ENCODE data around the gene ACSL3.
"Not testable (repeated sequence)": the region's sequence is repeated elsewhere in the genome, so short reads cannot be mapped to it uniquely, and the experiment has no call there.

ACSL3 gene

DNA sequence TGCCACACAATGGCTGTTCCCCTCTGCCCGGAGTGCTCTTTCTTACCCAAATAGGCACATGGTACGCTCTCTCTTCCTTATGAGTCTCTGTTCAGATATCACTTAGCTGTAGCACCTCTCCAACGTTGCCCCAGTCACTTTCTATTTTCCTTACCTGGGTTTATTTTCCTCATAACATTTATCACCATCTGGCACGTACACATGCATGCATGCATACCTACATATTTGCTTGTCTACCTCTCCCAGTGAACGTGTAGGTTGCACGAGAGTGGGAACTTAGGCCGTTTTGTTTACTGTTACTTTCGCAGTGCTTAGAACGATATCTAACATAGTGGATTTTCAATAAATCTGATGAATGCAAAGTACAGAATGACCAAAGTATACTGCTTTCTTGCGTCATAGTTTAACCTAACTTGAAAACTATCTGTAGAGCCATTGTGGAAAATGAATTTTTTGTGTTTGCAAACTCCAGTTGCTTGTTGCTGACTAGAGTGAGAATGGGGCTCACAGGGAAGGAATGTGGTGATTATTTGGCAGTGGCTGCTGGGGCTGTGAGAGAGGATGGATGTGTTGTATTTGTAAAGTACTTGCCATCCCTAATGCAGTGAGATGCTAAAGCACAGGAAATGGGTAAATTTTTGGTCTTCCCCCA is 47.1 kb downstream of the ACSL3 start:
- no peak overlapping the region for H3K27ac Mint-ChIP-seq
- no peaks in the 10 kb centered on the region for H3K27me3 Mint-ChIP-seq
- H3K9me3 Mint-ChIP-seq, result no peaks in the 10 kb centered on the region
- peaks cover 27% of the 10 kb centered on the region for H3K36me3 Mint-ChIP-seq
- peaks cover 30% of the 10 kb centered on the region for H3K4me1 Mint-ChIP-seq
- ATAC-seq, result no peak
- no peak overlapping the region for H3K4me3 Mint-ChIP-seq

GRCh38 chr2:222909286-222909685 is 48.5 kb downstream of the ACSL3 start:
- H3K27ac Mint-ChIP-seq, result no peak overlapping the region
- no peak for ATAC-seq
- H3K4me3 Mint-ChIP-seq, result no peak overlapping the region
- H3K36me3 Mint-ChIP-seq, result peaks cover 38% of the 10 kb centered on the region
- no peaks in the 10 kb centered on the region for H3K9me3 Mint-ChIP-seq
- peaks cover 44% of the 10 kb centered on the region for H3K4me1 Mint-ChIP-seq
- no peaks in the 10 kb centered on the region for H3K27me3 Mint-ChIP-seq

DNA sequence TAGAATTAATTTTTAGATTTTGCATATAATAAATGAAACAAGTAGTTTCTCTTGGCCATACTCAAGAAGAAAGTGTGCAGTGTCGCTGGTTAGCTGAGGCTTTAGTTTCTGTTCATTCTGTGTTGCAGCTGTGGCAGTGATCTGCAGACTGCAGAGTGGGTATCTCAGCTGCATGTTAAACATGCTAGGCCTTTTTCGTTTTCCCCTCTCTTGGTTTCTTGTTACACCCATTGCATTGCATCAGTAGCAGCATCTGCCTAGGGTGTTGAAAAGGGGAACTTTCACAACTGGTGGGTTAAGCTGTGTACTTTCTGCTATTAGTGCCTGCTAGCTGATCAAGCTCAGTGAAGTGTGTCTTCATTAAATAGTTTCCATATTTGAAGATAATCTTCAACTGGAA is 51.3 kb downstream of the ACSL3 start:
- H3K27me3 Mint-ChIP-seq, result no peaks in the 10 kb centered on the region
- peaks cover 33% of the 10 kb centered on the region for H3K4me1 Mint-ChIP-seq
- H3K9me3 Mint-ChIP-seq, result no peaks in the 10 kb centered on the region
- no peak overlapping the region for H3K4me3 Mint-ChIP-seq
- ATAC-seq, result peak; percentile 100
- H3K27ac Mint-ChIP-seq, result peak overlapping the region; percentile 80
- H3K36me3 Mint-ChIP-seq, result peaks cover 29% of the 10 kb centered on the region

DNA sequence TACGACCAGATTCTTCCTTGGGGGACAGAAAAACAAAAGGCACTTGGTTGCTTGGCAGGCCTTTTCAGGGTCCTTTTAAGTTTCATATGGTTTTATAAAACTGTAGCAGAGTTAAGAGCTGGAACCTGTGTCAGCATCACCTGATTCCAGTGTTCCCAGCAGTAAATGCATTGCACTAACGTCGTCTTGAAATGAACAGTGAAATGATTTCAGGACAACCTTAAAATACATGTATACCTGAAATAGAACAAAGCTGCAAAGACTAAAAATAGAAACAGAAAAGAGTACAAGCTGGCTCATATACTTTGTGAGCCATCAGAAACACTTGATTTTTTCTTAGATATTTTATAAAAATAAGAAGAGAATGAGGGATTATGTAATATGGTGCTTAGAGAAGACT is 51.9 kb downstream of the ACSL3 start:
- Mint-ChIP-seq H3K9me3 (no peaks in the 10 kb centered on the region), H3K36me3 (peaks cover 27% of the 10 kb centered on the region), H3K4me1 (peaks cover 33% of the 10 kb centered on the region), H3K4me3 (no peak overlapping the region), H3K27me3 (no peaks in the 10 kb centered on the region), H3K27ac (peak overlapping the region; percentile 80)
- no peak for ATAC-seq

DNA sequence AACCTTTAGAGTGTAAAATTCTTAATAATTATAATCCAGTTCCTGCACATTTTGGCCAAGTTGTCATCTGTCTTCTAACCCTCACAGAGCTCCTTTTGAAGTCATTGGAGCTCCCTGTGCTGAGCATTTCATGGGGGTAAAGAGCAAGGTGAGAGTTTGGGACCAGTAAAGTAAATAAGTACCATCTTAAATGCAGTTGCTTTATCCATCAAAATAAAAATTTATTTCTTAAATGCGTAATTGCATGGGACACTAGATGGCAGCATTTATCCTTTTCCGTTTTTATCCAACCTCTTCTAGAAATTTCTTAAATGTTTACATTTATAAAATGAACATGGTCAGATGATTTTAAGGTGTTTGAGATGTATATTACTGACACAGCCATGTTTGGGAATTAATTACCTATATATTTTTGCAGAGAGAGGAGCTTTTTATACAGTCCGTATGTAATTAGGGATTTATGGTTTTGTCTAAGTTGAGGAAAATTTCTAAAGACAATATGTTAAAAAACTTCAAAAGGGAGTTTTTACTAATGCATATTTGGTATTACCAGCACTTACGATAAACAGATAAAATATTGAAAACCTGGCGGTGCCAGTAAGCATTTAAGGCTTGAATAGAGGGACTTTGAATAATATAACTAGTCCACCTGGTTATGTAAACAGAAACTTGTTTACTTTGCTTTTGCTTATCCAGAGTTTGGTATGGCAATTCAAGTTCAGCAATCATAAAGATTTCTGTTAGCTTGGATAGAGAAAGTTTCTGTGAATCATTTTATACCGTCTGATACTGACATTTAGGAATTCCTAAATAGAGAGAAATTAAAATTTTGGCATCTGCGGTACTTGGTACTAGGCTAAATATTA is 54.5 kb downstream of the ACSL3 start:
- no peak for ATAC-seq
- Mint-ChIP-seq H3K27ac (no peak overlapping the region), H3K27me3 (no peaks in the 10 kb centered on the region)

GRCh38 chr2:222916229-222917197 is 55.7 kb downstream of the ACSL3 start:
- Mint-ChIP-seq H3K4me3 (no peak overlapping the region), H3K27me3 (no peaks in the 10 kb centered on the region), H3K36me3 (peaks cover 30% of the 10 kb centered on the region), H3K27ac (no peak overlapping the region), H3K9me3 (no peaks in the 10 kb centered on the region), H3K4me1 (peaks cover 28% of the 10 kb centered on the region)
- no peak for ATAC-seq

More for the DNA sequence above, 54.5 kb downstream of the ACSL3 start:
- Mint-ChIP-seq H3K9me3 (no peaks in the 10 kb centered on the region), H3K36me3 (peaks cover 20% of the 10 kb centered on the region), H3K4me1 (peaks cover 33% of the 10 kb centered on the region), H3K4me3 (no peak overlapping the region)

DNA sequence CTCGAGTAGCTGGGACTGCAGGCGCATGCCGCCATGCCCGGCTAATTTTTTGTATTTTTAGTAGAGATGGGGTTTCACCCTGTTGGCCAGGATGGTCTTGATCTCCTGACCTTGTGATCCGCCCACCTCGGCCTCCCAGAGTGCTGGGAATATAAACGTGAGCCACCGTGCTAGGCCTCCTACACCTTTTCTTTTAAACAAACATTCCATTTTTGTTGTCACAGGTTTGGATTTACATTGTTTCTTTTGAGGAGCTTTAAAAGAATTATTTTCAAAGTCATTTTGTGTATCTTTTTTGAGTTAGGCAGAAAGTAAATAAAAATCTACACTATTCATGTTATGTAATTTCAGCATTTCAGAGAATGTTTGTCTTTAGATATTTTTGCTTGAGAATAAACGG is 56.4 kb downstream of the ACSL3 start:
- not testable (repeated sequence) for H3K4me3 Mint-ChIP-seq, H3K9me3 Mint-ChIP-seq, H3K27me3 Mint-ChIP-seq, H3K27ac Mint-ChIP-seq, ATAC-seq
- H3K4me1 Mint-ChIP-seq, result peaks cover 21% of the 10 kb centered on the region
- H3K36me3 Mint-ChIP-seq, result peaks cover 36% of the 10 kb centered on the region

GRCh38 chr2:222919841-222920526 is 59.1 kb downstream of the ACSL3 start:
- H3K9me3 Mint-ChIP-seq, result no peaks in the 10 kb centered on the region
- ATAC-seq, result no peak

GRCh38 chr2:222920657-222921186 is 59.9 kb downstream of the ACSL3 start:
- Mint-ChIP-seq H3K27me3 (no peaks in the 10 kb centered on the region), H3K4me1 (no peaks in the 10 kb centered on the region), H3K36me3 (peaks cover 47% of the 10 kb centered on the region), H3K4me3 (no peak overlapping the region), H3K27ac (no peak overlapping the region), H3K9me3 (no peaks in the 10 kb centered on the region)
- no peak for ATAC-seq

More at GRCh38 chr2:222919841-222920526, 59.1 kb downstream of the ACSL3 start:
- Mint-ChIP-seq H3K27ac (no peak overlapping the region), H3K36me3 (peaks cover 42% of the 10 kb centered on the region), H3K4me3 (no peak overlapping the region), H3K27me3 (no peaks in the 10 kb centered on the region), H3K4me1 (no peaks in the 10 kb centered on the region)

- ATAC-seq, result no peak
- Mint-ChIP-seq H3K36me3 (peaks cover 52% of the 10 kb centered on the region), H3K27ac (no peak overlapping the region), H3K4me3 (no peak overlapping the region), H3K27me3 (no peaks in the 10 kb centered on the region), H3K9me3 (no peaks in the 10 kb centered on the region), H3K4me1 (no peaks in the 10 kb centered on the region)
These were observed 61.4 kb downstream of the ACSL3 start for GRCh38 chr2:222922019-222922800.

DNA sequence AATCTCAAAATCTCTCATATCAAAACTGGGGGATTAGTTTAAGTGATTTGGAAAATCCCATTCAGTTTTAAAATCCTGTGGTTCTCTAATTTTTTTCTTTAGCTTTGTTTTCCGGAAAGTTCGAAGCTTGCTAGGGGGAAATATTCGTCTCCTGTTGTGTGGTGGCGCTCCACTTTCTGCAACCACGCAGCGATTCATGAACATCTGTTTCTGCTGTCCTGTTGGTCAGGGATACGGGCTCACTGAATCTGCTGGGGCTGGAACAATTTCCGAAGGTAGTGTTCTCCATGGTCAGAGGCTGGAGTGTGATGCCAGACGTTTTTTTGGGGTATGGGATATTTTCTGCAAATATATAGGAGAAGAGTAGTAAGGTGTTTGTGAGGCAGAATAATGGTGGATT is 66.1 kb downstream of the ACSL3 start:
- Mint-ChIP-seq H3K9me3 (no peaks in the 10 kb centered on the region), H3K27ac (no peak overlapping the region), H3K36me3 (peaks cover 60% of the 10 kb centered on the region), H3K4me3 (no peak overlapping the region), H3K4me1 (no peaks in the 10 kb centered on the region), H3K27me3 (no peaks in the 10 kb centered on the region)
- ATAC-seq, result no peak

DNA sequence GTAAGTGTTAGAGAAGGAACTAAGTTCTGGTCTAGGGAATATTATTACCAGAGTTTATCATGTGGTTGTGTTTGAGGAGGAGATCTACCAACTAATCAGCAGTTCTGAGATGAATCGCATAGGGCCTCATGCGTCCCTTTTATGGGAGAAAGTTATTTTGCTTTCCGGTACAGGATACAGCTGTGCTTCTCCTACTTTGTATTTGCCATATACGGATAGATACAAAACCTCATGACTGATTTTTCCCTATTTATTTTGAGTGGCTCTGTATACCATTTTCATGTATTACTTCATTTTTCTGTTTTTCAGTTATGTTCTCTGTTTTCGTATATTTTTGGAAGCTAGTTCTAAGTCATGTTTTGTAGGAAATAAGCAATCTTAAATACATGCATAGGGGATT is 66.8 kb downstream of the ACSL3 start:
- no peaks in the 10 kb centered on the region for H3K4me1 Mint-ChIP-seq
- H3K9me3 Mint-ChIP-seq, result no peaks in the 10 kb centered on the region
- H3K4me3 Mint-ChIP-seq, result no peak overlapping the region
- H3K27me3 Mint-ChIP-seq, result no peaks in the 10 kb centered on the region
- no peak for ATAC-seq
- H3K27ac Mint-ChIP-seq, result no peak overlapping the region
- H3K36me3 Mint-ChIP-seq, result peaks cover 60% of the 10 kb centered on the region

GRCh38 chr2:222928335-222928734 is 67.5 kb downstream of the ACSL3 start:
- ATAC-seq, result no peak
- H3K4me1 Mint-ChIP-seq, result no peaks in the 10 kb centered on the region
- H3K27me3 Mint-ChIP-seq, result no peaks in the 10 kb centered on the region
- H3K9me3 Mint-ChIP-seq, result no peaks in the 10 kb centered on the region
- H3K27ac Mint-ChIP-seq, result no peak overlapping the region
- H3K36me3 Mint-ChIP-seq, result peaks cover 60% of the 10 kb centered on the region
- H3K4me3 Mint-ChIP-seq, result no peak overlapping the region

- no peak overlapping the region for H3K4me3 Mint-ChIP-seq
- H3K27me3 Mint-ChIP-seq, result no peaks in the 10 kb centered on the region
- ATAC-seq, result no peak
- no peaks in the 10 kb centered on the region for H3K4me1 Mint-ChIP-seq
- no peak overlapping the region for H3K27ac Mint-ChIP-seq
- H3K36me3 Mint-ChIP-seq, result peaks cover 64% of the 10 kb centered on the region
- H3K9me3 Mint-ChIP-seq, result no peaks in the 10 kb centered on the region
These were observed 70.0 kb downstream of the ACSL3 start for GRCh38 chr2:222930862-222931261.
